Retinal pigment epithelial cell (primary cell): ENCODE measurements around the gene MME.

ENCODE experiments used
- DNase-seq: peaks from one replicate; pipeline ENCODE4 v3.0.0-alpha.2; 2010; ENCODE audit warnings: low read depth
- H3K4me3 ChIP-seq: 2 replicates; pipeline ENCODE4 v1.5.1; 2011; ENCODE audit warnings: mild to moderate bottlenecking, low read length, control low read depth, moderate library complexity
- CTCF ChIP-seq: conservative IDR thresholded peaks from 2 replicates; pipeline ENCODE4 v1.5.1; 2011; ENCODE audit warnings: low read depth, low read length, control low read depth, inconsistent platforms

MME gene

DNA sequence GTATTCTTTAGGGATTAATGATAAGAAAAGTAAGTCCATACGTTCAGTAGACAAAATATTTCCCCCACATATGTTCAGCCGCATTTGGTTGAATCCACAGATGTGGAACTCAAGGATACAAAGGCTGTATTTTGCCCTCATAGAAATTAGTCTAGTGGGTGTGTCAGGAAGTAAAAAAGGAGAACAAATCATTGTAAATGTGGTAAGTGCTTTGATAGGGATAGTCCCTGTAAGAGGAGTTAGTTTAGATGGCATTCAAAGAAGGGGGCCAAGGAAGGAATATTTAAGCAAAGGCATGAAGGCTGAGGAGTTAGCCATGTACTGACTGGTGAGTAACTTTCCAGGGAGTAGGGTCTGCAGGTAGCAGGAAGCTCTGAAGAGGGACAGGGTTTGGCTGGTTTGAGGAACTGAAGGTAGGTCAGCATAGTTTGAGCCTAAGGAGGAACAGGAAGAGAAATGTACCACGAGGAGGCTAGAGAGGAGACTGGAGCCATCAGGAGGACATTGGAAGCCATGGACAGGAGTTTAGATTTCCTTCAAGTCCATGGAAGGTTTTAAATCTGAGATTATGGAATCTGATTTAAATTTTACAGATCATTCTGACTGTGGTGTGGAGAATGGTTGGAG, 98.8 kb downstream of the MME start:
- TF ChIP-seq CTCF = no peak

DNA sequence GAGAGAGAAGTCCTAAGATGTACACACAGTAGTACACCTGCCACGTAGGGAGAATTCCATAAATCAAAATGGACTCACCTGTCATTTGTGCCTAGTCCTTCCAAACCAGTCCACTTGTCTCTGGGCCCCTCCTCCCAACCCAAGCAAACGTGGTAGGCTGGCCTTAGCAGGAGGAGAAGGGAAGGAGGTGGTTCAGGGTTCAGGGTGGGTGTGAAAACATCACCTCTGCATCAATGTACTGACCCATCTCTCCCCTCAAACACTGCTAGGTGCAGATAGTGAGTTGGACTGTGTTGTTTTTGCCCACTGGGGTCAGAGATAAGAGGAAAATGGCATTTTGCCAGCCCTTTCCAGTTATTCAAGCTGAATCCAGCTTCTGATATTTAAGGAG, 99.3 kb downstream of the MME start:
- no peak for TF ChIP-seq CTCF
- no peak for DNase-seq

More for the DNA sequence above, 98.8 kb downstream of the MME start:
- H3K4me3 ChIP-seq = no peak overlapping the region
- no peak for DNase-seq

GRCh38 chr3:155179966-155180757, 100.0 kb downstream of the MME start:
- no peak for DNase-seq
- TF ChIP-seq CTCF = no peak
- no peak overlapping the region for H3K4me3 ChIP-seq

More for the DNA sequence above, 99.3 kb downstream of the MME start:
- H3K4me3 ChIP-seq = no peak overlapping the region

DNA sequence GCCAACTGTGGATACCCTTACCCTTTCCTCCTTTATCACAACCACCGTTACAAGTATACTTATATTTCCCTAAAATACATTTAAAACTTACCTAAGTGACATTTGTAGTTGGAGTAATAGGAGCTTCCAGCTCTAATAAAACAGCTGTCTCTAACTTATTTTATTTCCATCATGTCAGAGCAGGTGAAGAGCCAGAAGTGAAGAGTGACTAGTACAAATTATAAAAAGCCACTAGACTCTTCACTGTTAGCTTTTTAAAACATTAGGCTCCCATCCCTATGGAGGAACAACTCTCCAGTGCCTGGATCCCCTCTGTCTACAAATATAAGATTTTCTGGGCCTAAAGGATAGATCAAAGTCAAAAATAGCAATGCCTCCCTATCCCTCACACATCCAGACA, 102.3 kb downstream of the MME start:
- no peak overlapping the region for H3K4me3 ChIP-seq
- no peak for TF ChIP-seq CTCF
- DNase-seq = no peak

DNA sequence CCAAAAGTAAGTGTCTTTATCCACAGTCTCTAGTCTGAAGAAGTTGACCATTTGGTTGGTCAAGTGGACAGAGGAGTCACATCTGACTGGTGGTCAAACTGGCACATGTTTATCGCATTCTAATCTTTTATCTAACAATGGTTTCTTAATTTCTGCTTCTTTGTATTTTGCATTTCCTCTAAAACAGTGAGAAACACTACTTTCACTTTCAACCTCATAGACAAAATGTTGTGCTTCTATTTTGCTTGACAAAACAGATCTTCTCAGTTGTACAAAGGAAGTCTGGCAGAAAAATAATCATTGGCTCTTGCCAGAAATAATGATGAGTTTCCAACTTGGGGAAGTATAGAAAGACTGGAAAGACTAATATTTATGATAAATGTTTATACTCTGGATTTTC, 103.9 kb downstream of the MME start:
- no peak overlapping the region for H3K4me3 ChIP-seq
- no peak for DNase-seq
- TF ChIP-seq CTCF = no peak

- no peak for DNase-seq
- TF ChIP-seq CTCF = no peak
- H3K4me3 ChIP-seq = no peak overlapping the region
Measured at GRCh38 chr3:155185631-155186071, 105.5 kb downstream of the MME start.

DNA sequence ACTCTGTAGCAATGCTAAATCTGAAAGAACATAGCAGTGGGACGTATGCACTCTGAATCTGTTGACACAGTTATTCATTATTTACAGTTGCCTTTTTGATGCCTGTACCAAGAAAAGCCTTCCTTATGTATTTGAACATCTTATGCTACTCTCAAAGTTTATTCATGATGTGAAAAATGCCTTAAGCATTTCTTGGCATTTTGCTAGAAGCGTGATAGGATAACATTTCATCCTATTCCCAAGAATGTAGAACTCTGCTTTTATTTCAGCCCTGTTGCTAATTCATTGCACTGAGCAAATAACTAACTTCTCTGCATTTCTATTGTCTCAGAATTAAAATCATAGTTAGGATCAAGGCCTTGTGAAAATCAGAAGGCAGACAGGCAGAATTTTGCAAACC, 107.9 kb downstream of the MME start:
- TF ChIP-seq CTCF = no peak
- DNase-seq = no peak
- H3K4me3 ChIP-seq = no peak overlapping the region
